ENCODE data around the gene TTC28.

DNA sequence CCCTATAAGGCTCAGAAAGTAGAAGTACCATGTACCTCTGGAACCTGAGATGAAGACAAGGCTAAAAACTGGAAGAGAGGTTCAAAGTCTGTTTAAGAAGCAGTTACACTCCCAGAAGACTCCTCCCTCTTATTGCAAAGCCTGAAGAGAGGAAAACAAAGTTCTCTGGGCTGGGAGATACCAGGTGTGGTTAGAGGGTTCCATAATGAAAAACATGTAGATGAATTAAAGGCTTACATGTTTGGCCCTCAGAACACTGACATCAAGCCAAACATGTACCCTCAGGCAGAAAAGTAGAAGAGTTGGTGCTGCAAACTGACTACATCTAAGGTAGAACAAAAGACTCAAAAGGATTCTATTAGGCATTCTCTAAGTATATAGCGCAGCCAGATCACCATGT, 205.3 kb downstream of the TTC28 start:
- TF ChIP-seq, protein P1, sequence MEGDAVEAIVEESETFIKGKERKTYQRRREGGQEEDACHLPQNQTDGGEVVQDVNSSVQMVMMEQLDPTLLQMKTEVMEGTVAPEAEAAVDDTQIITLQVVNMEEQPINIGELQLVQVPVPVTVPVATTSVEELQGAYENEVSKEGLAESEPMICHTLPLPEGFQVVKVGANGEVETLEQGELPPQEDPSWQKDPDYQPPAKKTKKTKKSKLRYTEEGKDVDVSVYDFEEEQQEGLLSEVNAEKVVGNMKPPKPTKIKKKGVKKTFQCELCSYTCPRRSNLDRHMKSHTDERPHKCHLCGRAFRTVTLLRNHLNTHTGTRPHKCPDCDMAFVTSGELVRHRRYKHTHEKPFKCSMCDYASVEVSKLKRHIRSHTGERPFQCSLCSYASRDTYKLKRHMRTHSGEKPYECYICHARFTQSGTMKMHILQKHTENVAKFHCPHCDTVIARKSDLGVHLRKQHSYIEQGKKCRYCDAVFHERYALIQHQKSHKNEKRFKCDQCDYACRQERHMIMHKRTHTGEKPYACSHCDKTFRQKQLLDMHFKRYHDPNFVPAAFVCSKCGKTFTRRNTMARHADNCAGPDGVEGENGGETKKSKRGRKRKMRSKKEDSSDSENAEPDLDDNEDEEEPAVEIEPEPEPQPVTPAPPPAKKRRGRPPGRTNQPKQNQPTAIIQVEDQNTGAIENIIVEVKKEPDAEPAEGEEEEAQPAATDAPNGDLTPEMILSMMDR (conservative IDR thresholded peaks at IDR 0.05; ENCODE audit: low read length): no peak
- TF ChIP-seq EZH2phosphoT487 (IDR thresholded peaks at IDR 0.05; ENCODE audit: borderline replicate concordance): no peak

All from Loucy (cell line).